Measurements from ENCODE around the gene C6orf120.
A peak's percentile ranks its signal among the peaks of the same experiment; 100 is the strongest.

The C6orf120 gene
- total RNA-seq: 49.1 to 55.0 (median 49.8) reads per million in 4 experiments

- DNase-seq: peak; percentile 93
These were observed at the start of gene C6orf120, which contains the start of gene WDR27 for GRCh38 chr6:169701954-169702839. Gene C6orf120 (plus strand): TSS chr6:169702126. CDS start chr6:169702460, 334 bp downstream. Gene WDR27 (minus strand): TSS chr6:169702029. CDS start chr6:169689005, 13,024 bp downstream.

- no peak for DNase-seq
These were observed 49.0 kb upstream of the C6orf120 start for GRCh38 chr6:169652896-169653295.

- no peak for DNase-seq
These were observed 48.2 kb upstream of the C6orf120 start for GRCh38 chr6:169653691-169654090.

GRCh38 chr6:169654598-169655391 is 47.1 kb upstream of the C6orf120 start:
- DNase-seq: peak; percentile 39

GRCh38 chr6:169656546-169657283 is 45.2 kb upstream of the C6orf120 start:
- no peak for DNase-seq

- no peak for DNase-seq
These were observed 44.7 kb upstream of the C6orf120 start for GRCh38 chr6:169657284-169657610.

GRCh38 chr6:169659820-169660610 is 41.9 kb upstream of the C6orf120 start:
- DNase-seq: no peak

- DNase-seq: no peak
These were observed 41.1 kb upstream of the C6orf120 start for GRCh38 chr6:169660751-169661390.

- no peak for DNase-seq
These were observed 40.6 kb upstream of the C6orf120 start for GRCh38 chr6:169661391-169661756.

GRCh38 chr6:169663468-169663867 is 38.5 kb upstream of the C6orf120 start:
- no peak for DNase-seq

- no peak for DNase-seq
These were observed 37.7 kb upstream of the C6orf120 start for GRCh38 chr6:169664227-169664626.

- DNase-seq: no peak
These were observed 36.6 kb upstream of the C6orf120 start for GRCh38 chr6:169665289-169665688.

GRCh38 chr6:169666441-169666840 is 35.5 kb upstream of the C6orf120 start:
- no peak for DNase-seq

GRCh38 chr6:169667716-169668115 is 34.2 kb upstream of the C6orf120 start:
- DNase-seq: no peak

GRCh38 chr6:169668203-169668847 is 33.6 kb upstream of the C6orf120 start:
- DNase-seq: no peak

- no peak for DNase-seq
These were observed 32.8 kb upstream of the C6orf120 start for GRCh38 chr6:169669147-169669546.

- no peak for DNase-seq
These were observed 32.0 kb upstream of the C6orf120 start for GRCh38 chr6:169669889-169670288.

GRCh38 chr6:169671563-169671962 is 30.4 kb upstream of the C6orf120 start:
- no peak for DNase-seq

- no peak for DNase-seq
These were observed 26.9 kb upstream of the C6orf120 start for GRCh38 chr6:169675011-169675410.

GRCh38 chr6:169677096-169677495 is 24.8 kb upstream of the C6orf120 start:
- no peak for DNase-seq

- DNase-seq: no peak
These were observed 23.6 kb upstream of the C6orf120 start for GRCh38 chr6:169678342-169678741.
